ENCODE results near the gene PBX4.

Gene PBX4

GRCh38 chr19:19538061-19538784 lies 80.3 kb downstream of the PBX4 start, which contains the start of gene CILP2:
Gene CILP2, plus strand, starts transcription at chr19:19538265. Its CDS starts 85 bp downstream, at chr19:19538350.
- no peak for DNase-seq (ENCODE audit: low spot score)

- no peak for DNase-seq (ENCODE audit: low spot score)
Measured at GRCh38 chr19:19537075-19538048, 81.1 kb downstream of the PBX4 start.

GRCh38 chr19:19535311-19536191 lies 82.9 kb downstream of the PBX4 start:
- DNase-seq (ENCODE audit: low spot score) = no peak

- no peak for DNase-seq (ENCODE audit: low spot score)
Measured at GRCh38 chr19:19534556-19535265, 83.8 kb downstream of the PBX4 start.

GRCh38 chr19:19533841-19534240 lies 84.6 kb downstream of the PBX4 start:
- DNase-seq (ENCODE audit: low spot score) = no peak

- no peak for DNase-seq (ENCODE audit: low spot score)
Measured at GRCh38 chr19:19532806-19533701, 85.4 kb downstream of the PBX4 start.

- peak; percentile 91 for DNase-seq (ENCODE audit: low spot score)
Measured at GRCh38 chr19:19531951-19532805, 86.3 kb downstream of the PBX4 start.

GRCh38 chr19:19530889-19531288 lies 87.6 kb downstream of the PBX4 start:
- no peak for DNase-seq (ENCODE audit: low spot score)

GRCh38 chr19:19530423-19530804 lies 88.1 kb downstream of the PBX4 start:
- DNase-seq (ENCODE audit: low spot score) = no peak

GRCh38 chr19:19529783-19530422 lies 88.6 kb downstream of the PBX4 start:
- DNase-seq (ENCODE audit: low spot score) = no peak

GRCh38 chr19:19528721-19529490 lies 89.6 kb downstream of the PBX4 start, which contains the start of gene YJEFN3:
Gene YJEFN3, plus strand, starts transcription at chr19:19528911. Its CDS starts 22 bp downstream, at chr19:19528933.
- DNase-seq (ENCODE audit: low spot score) = no peak

GRCh38 chr19:19527674-19528625 lies 90.5 kb downstream of the PBX4 start:
- DNase-seq (ENCODE audit: low spot score) = no peak

- DNase-seq (ENCODE audit: low spot score) = no peak
Measured at GRCh38 chr19:19527371-19527656, 91.2 kb downstream of the PBX4 start.

- DNase-seq (ENCODE audit: low spot score) = no peak
Measured at GRCh38 chr19:19526581-19527370, 91.7 kb downstream of the PBX4 start.

GRCh38 chr19:19525611-19526380 lies 92.7 kb downstream of the PBX4 start:
- DNase-seq (ENCODE audit: low spot score) = no peak
